Stimulated activated CD4-positive, alpha-beta T cell treated with anti-CD3 and anti-CD28 coated beads, Interleukin-4, amount 100 ng/mL, for 24 hours (primary cell): Measurements from ENCODE around the gene COL4A1.

ENCODE experiments used
- DNase-seq: peaks from one replicate; pipeline ENCODE4 v3.0.0-alpha.2; 2020

The COL4A1 gene

GRCh38 chr13:110306340-110306959 lies 507 bp downstream of the COL4A1 start:
- no peak for DNase-seq

DNA sequence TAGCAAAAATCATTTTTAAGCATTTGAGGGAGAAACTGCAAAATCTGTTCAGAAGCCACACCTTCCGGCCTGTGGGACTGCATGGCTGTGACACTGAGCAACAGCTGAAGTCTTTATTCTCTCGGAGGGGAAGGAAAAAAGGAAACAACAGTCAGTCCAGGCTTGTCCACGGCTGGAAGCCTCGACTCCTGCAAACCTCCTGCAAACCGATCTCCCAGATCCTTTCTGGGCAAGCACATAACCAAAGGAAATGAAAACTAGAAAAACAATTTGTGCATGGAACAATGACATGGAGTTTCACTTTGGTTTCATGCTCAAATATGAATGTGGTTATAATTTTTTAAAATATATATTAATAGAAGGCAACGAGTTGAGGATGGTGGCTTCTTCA lies 1.0 kb downstream of the COL4A1 start:
- no peak for DNase-seq

DNA sequence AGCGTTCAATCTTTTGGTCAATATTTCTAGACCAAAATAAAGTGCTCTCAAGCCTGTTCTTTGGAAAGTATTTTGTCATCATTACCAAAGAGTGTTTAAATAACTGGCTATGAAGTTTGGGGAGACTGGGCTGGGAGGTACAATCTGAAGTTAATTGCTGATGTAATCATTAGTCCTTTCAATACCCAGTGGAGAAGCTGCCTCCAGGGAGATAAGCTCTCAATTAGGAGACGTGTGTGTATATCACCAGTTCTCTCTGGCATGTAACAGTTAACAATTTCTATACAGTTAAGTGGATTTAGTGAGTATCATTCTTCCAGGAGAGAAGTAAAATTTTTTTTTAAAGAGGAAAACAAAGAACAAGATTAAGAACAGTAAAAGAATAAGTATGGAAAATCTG lies 1.4 kb downstream of the COL4A1 start:
- DNase-seq = no peak

DNA sequence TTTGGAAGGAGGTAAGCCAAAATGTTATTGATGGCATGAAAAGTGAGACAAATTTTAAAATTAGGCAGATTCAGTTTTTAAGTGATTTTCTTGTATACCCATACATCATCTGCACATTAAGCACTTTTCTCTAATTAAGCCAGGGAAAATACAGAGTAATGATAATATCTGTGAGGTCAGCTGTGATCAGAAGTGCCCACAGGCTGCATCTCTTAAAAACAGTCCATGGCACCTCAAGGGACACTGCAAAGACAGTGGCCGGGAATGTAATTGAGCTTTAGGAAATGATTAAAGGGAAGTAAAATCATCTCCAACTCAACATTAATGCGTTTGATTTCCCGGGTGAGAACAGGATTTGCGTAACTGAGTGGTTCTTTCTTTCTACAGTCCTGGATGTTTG lies 2.0 kb downstream of the COL4A1 start:
- no peak for DNase-seq

GRCh38 chr13:110304256-110304655 lies 2.7 kb downstream of the COL4A1 start:
- DNase-seq = no peak

GRCh38 chr13:110303644-110304043 lies 3.3 kb downstream of the COL4A1 start:
- DNase-seq = no peak

GRCh38 chr13:110302997-110303396 lies 4.0 kb downstream of the COL4A1 start:
- DNase-seq = no peak

GRCh38 chr13:110301606-110302553 lies 5.1 kb downstream of the COL4A1 start:
- DNase-seq = no peak

- no peak for DNase-seq
Measured at GRCh38 chr13:110301083-110301482, 5.9 kb downstream of the COL4A1 start.

- DNase-seq = no peak
Measured at GRCh38 chr13:110300090-110300815, 6.7 kb downstream of the COL4A1 start.

- no peak for DNase-seq
Measured at GRCh38 chr13:110299283-110299840, 7.6 kb downstream of the COL4A1 start.

- no peak for DNase-seq
Measured at GRCh38 chr13:110298505-110299282, 8.3 kb downstream of the COL4A1 start.

- no peak for DNase-seq
Measured at GRCh38 chr13:110297766-110298504, 9.0 kb downstream of the COL4A1 start.

- DNase-seq = no peak
Measured at GRCh38 chr13:110297011-110297410, 9.9 kb downstream of the COL4A1 start.

GRCh38 chr13:110294622-110295021 lies 12.3 kb downstream of the COL4A1 start:
- DNase-seq = no peak

- no peak for DNase-seq
Measured at GRCh38 chr13:110294146-110294545, 12.8 kb downstream of the COL4A1 start.

DNA sequence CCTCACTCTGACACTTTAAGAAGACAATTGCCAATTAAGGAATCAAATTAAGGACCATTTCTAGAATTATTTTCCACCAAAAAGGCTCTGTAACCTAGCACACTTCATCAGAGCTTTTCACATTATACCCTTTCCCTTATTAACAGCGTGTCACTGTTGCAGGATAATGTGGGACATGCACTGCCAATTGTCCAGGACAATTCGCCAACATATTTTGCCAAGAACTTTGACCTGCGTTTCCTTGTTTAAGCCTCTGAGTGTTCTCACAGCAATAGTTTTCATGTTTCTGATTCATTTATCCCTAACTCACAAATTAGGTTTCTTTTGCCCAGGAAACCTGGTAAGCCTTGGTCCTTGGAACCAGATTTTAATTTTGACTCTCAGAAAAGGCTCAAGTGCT lies 13.3 kb downstream of the COL4A1 start:
- DNase-seq = no peak

DNA sequence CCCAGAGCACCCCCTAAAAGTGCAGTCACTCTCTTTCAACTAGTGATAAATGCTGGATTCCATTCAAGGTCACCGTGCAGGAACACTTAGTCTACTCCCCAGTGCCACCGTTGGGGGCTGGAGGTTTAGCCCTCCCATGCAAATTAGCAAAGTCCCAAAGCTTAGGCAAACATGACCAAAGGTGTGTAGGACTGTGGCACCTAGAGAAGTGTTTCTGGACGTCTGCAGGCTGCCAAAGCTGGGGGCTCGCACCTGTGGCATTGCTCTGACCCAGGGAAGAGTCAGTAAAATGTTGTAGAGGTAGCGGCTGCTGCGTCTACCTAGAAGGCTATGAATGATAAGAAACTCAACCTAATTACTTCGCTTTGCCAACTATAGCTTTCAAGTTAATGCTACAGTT lies 13.9 kb downstream of the COL4A1 start:
- DNase-seq = no peak

DNA sequence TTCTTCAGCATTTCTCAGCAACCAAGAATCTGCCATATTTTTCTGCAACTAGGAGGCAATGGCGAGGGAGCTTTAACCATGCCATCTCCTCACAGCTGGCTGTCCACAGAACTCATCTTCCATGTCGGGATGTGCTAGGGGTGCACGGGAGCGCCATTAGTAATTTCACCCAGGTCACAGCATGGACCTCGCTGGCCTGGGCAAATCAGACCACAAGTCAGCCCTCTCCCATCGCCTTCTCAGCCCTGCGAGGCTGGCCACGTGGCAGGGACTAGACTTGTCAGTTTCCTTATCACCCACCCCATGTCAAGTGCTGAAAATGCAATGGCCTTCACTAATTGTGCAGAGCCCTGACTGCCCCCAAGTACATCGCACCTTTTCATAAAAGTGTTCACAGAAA lies 15.7 kb downstream of the COL4A1 start:
- DNase-seq = no peak

DNA sequence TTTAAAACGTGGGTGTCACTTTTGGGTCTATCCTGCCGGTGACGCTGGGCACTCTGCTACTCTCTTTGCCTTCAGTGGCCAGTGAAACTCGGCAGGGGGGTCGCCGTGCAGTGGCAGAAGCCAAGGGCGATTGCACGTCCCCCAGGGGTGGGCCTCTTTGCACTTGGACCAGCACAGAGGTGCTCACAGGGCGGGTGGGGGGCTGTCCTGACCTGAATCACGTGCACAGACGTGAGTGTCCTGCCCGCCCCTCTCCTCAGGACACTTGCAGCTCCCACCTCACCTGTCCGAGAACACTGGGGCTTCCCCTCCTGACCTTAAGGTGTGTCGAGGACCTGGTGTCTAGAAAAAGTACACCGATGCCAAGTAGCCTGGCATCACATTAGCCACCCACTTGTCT lies 16.1 kb downstream of the COL4A1 start:
- no peak for DNase-seq

DNA sequence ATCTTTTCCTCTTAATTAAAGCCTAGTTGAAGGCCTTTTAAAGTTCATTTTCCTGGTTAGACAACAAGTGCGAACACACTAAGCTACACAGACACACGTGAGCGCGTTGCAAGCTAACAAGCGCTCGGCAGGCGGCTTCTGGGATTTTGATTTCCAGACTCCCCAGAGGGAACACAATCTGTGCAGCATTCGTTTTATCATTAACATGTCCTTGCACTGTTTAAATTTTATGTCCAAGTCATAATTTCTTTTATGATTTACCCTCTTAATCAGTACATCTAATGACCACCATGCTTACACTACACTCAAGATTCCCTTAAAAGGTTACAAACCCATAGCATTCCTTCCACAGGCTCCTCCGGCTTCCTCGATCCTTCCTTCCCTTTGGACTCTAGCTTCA lies 16.8 kb downstream of the COL4A1 start:
- DNase-seq = no peak

- no peak for DNase-seq
Measured at GRCh38 chr13:110289661-110290060, 17.3 kb downstream of the COL4A1 start.
